KMS-11 (cell line): ENCODE data around the gene DNAH1.

Source experiments
- H2AFZ ChIP-seq: fragments of 200-600 bp; sonication (generic); 2 replicates; pipeline ENCODE4 v1.6.1; 2016; ENCODE audit warnings: antibody characterized with exemption, mixed run types, low read depth
- H3K27ac ChIP-seq: fragments of 200-600 bp; sonication (generic); 2 replicates; pipeline ENCODE4 v1.6.1; 2016; ENCODE audit warnings: mild to moderate bottlenecking, mixed run types
- H3K27me3 ChIP-seq: fragments of 200-600 bp; sonication (generic); 2 replicates; pipeline ENCODE4 v1.6.1; 2017; ENCODE audit warnings: mild to moderate bottlenecking, low read depth, mixed run types, moderate library complexity; ENCODE audit not compliant: insufficient read depth
- H3K36me3 ChIP-seq: fragments of 200-600 bp; sonication (generic); 2 replicates; pipeline ENCODE4 v1.6.1; 2017; ENCODE audit warnings: mild to moderate bottlenecking, mixed run types; ENCODE audit not compliant: insufficient read depth
- H3K4me1 ChIP-seq: fragments of 200-600 bp; sonication (generic); 2 replicates; pipeline ENCODE4 v1.6.1; 2016; ENCODE audit warnings: mild to moderate bottlenecking, low read depth, mixed run types; ENCODE audit not compliant: poor library complexity, severe bottlenecking
- H3K4me2 ChIP-seq: fragments of 200-600 bp; sonication (generic); 2 replicates; pipeline ENCODE4 v1.7.0; 2016; ENCODE audit warnings: mild to moderate bottlenecking, mixed run types
- H3K4me3 ChIP-seq: fragments of 200-600 bp; sonication (generic); IDR thresholded peaks from 2 replicates; pipeline ENCODE4 v1.6.1; 2017; ENCODE audit warnings: low read depth, low read length, mixed read lengths; ENCODE audit not compliant: insufficient read depth
- H3K79me2 ChIP-seq: fragments of 200-600 bp; sonication (generic); 2 replicates; pipeline ENCODE4 v1.6.1; 2016; ENCODE audit warnings: low read depth, mixed run types; ENCODE audit not compliant: insufficient read depth
- H3K9ac ChIP-seq: fragments of 200-600 bp; sonication (generic); 2 replicates; pipeline ENCODE4 v1.6.1; 2016; ENCODE audit warnings: mild to moderate bottlenecking, mixed run types
- H4K20me1 ChIP-seq: fragments of 200-600 bp; sonication (generic); 2 replicates; pipeline ENCODE4 v1.6.1; 2016; ENCODE audit warnings: mild to moderate bottlenecking, mixed run types; ENCODE audit not compliant: insufficient read depth
- CTCF ChIP-seq: fragments of 200-600 bp; sonication (generic); conservative IDR thresholded peaks from 2 replicates; pipeline ENCODE4 v1.6.1; 2017; ENCODE audit warnings: low read depth, mild to moderate bottlenecking, antibody characterized with exemption, low read length, moderate library complexity, mixed read lengths

Gene DNAH1

GRCh38 chr3:52403271-52403841 lies 87.2 kb downstream of the DNAH1 start:
- no peak for TF ChIP-seq CTCF

GRCh38 chr3:52403955-52404354 lies 87.8 kb downstream of the DNAH1 start:
- Histone ChIP-seq H3K27ac (no peak overlapping the region), H3K9ac (no peak overlapping the region), H2AFZ (no peak overlapping the region), H3K27me3 (no peaks in the 10 kb centered on the region), H3K4me1 (no peaks in the 10 kb centered on the region), H3K4me2 (no peak overlapping the region), H3K36me3 (no peaks in the 10 kb centered on the region), H3K79me2 (peaks cover 8% of the 10 kb centered on the region; the same call in 1 of the 2 replicates), H4K20me1 (no peaks in the 10 kb centered on the region), H3K4me3 (no peak overlapping the region)
- no peak for TF ChIP-seq CTCF

More at GRCh38 chr3:52403271-52403841, 87.2 kb downstream of the DNAH1 start:
- H3K4me3 ChIP-seq = no peak overlapping the region
- H3K4me1 ChIP-seq = no peaks in the 10 kb centered on the region
- H3K79me2 ChIP-seq = 0 out of 2 replicates have a peak, but pooled peaks cover 2% of the 10 kb centered on the region
- H2AFZ ChIP-seq = no peak overlapping the region
- H3K36me3 ChIP-seq = no peaks in the 10 kb centered on the region
- H4K20me1 ChIP-seq = no peaks in the 10 kb centered on the region
- no peak overlapping the region for H3K27ac ChIP-seq
- H3K27me3 ChIP-seq = no peaks in the 10 kb centered on the region
- no peak overlapping the region for H3K9ac ChIP-seq
- H3K4me2 ChIP-seq = no peak overlapping the region

- TF ChIP-seq CTCF = no peak
- peaks cover 12% of the 10 kb centered on the region; the same call in 1 of the 2 replicates for H3K79me2 ChIP-seq
- H3K27ac ChIP-seq = no peak overlapping the region
- no peak overlapping the region for H3K4me3 ChIP-seq
- H3K36me3 ChIP-seq = no peaks in the 10 kb centered on the region
- H3K4me1 ChIP-seq = no peaks in the 10 kb centered on the region
- no peak overlapping the region for H3K9ac ChIP-seq
- H3K27me3 ChIP-seq = no peaks in the 10 kb centered on the region
- H4K20me1 ChIP-seq = no peaks in the 10 kb centered on the region
- H3K4me2 ChIP-seq = no peak overlapping the region
- H2AFZ ChIP-seq = no peak overlapping the region
Observed at GRCh38 chr3:52404391-52404790, 88.3 kb downstream of the DNAH1 start.

GRCh38 chr3:52405066-52405465 lies 88.9 kb downstream of the DNAH1 start:
- H3K4me2 ChIP-seq = no peak overlapping the region
- no peak overlapping the region for H3K9ac ChIP-seq
- no peaks in the 10 kb centered on the region for H4K20me1 ChIP-seq
- no peak for TF ChIP-seq CTCF
- no peak overlapping the region for H3K27ac ChIP-seq
- no peaks in the 10 kb centered on the region for H3K36me3 ChIP-seq
- H2AFZ ChIP-seq = no peak overlapping the region
- H3K27me3 ChIP-seq = no peaks in the 10 kb centered on the region
- peaks cover 14% of the 10 kb centered on the region; the same call in 1 of the 2 replicates for H3K79me2 ChIP-seq
- H3K4me1 ChIP-seq = no peaks in the 10 kb centered on the region
- no peak overlapping the region for H3K4me3 ChIP-seq
